WTC11 (cell line): ENCODE results near the gene GPR65. TPM values are rescaled to one million over a fixed set of nuclear protein-coding genes. Genes with fewer than 3 reads are reported as not detected.

Experiments used
- ATAC-seq: fragments of 200-7000 bp; cut with Tn5 transposase; 2 replicates; pipeline ENCODE4 v1.10.0; 2021; ENCODE audit warnings: mild to moderate bottlenecking, moderate library complexity
- CTCF ChIA-PET: fragments of 300-600 bp; sonication (Branson Sonifier 250); formaldehyde crosslinking; loops from one replicate; lab custom pipeline; 2021; ENCODE audit warnings: antibody characterized with exemption; lab: Charles Lee
- POLR2A ChIA-PET: fragments of 350-600 bp; sonication (Branson Sonifier 250); formaldehyde crosslinking; loops from one replicate; lab custom pipeline; 2021; ENCODE audit warnings: antibody characterized with exemption; lab: Charles Lee
- DNase-seq: peaks from one replicate; pipeline ENCODE4 v3.0.0; 2021; ENCODE audit warnings: low spot score
- H3K27ac Mint-ChIP-seq: 2 replicates; pipeline ENCODE4 v1.8.0; 2021; ENCODE audit warnings: mixed read lengths
- H3K27me3 Mint-ChIP-seq: 2 replicates; pipeline ENCODE4 v1.8.0; 2021; ENCODE audit warnings: low read depth, mild to moderate bottlenecking, moderate library complexity, mixed read lengths
- H3K36me3 Mint-ChIP-seq: 2 replicates; pipeline ENCODE4 v1.8.0; 2021; ENCODE audit warnings: mixed read lengths
- H3K4me1 Mint-ChIP-seq: 2 replicates; pipeline ENCODE4 v1.8.0; 2022; ENCODE audit warnings: mixed read lengths
- H3K4me3 Mint-ChIP-seq: 2 replicates; pipeline ENCODE4 v1.8.0; 2021; ENCODE audit warnings: mild to moderate bottlenecking, moderate library complexity, mixed read lengths
- H3K9me3 Mint-ChIP-seq: 2 replicates; pipeline ENCODE4 v1.8.0; 2021; ENCODE audit warnings: mixed read lengths
- CBFB ChIP-seq: sonication (generic); formaldehyde crosslinking; IDR thresholded peaks from 2 replicates; pipeline ENCODE4 v1.8.1; 2022; ENCODE audit warnings: mild to moderate bottlenecking, low read depth, missing genetic modification reagents
- CREM ChIP-seq: sonication (generic); formaldehyde crosslinking; IDR thresholded peaks from 2 replicates; pipeline ENCODE4 v1.8.1; 2022; ENCODE audit warnings: mild to moderate bottlenecking, missing genetic modification reagents, moderate library complexity
- FOXK1 ChIP-seq: sonication (generic); formaldehyde crosslinking; IDR thresholded peaks from 2 replicates; pipeline ENCODE4 v1.8.0; 2022; ENCODE audit warnings: mild to moderate bottlenecking, moderate library complexity, missing genetic modification reagents
- FOXP1 ChIP-seq: sonication (generic); formaldehyde crosslinking; IDR thresholded peaks from 2 replicates; pipeline ENCODE4 v1.8.0; 2022; ENCODE audit warnings: missing genetic modification reagents, mild to moderate bottlenecking, moderate library complexity, borderline replicate concordance
- NFE2L1 ChIP-seq: sonication (generic); formaldehyde crosslinking; IDR thresholded peaks from 2 replicates; pipeline ENCODE4 v1.8.1; 2023; ENCODE audit warnings: missing genetic modification reagents
- NFYB ChIP-seq: sonication (generic); formaldehyde crosslinking; conservative IDR thresholded peaks from 2 replicates; pipeline ENCODE4 v1.8.0; 2022; ENCODE audit warnings: low read depth, missing genetic modification reagents
- RELA ChIP-seq: sonication (generic); formaldehyde crosslinking; IDR thresholded peaks from 2 replicates; pipeline ENCODE4 v1.8.1; 2022; ENCODE audit warnings: missing genetic modification reagents, mild to moderate bottlenecking, borderline replicate concordance
- ZNF121 ChIP-seq: sonication (generic); formaldehyde crosslinking; IDR thresholded peaks from 2 replicates; pipeline ENCODE4 v1.8.0; 2023; ENCODE audit warnings: missing genetic modification reagents
- ZNF232 ChIP-seq: sonication (generic); formaldehyde crosslinking; IDR thresholded peaks from 2 replicates; pipeline ENCODE4 v1.8.0; 2022; ENCODE audit warnings: mild to moderate bottlenecking, missing genetic modification reagents
- total RNA-seq: library from RNA; stranded (reverse); gene quantifications from 3 replicates; pipeline ENCODE4 v1.2.3, GENCODE V29; 2021
- TF ChIP-seq, protein P1 (sequence below): sonication (generic); formaldehyde crosslinking; IDR thresholded peaks from 2 replicates; pipeline ENCODE4 v1.8.1; 2023; ENCODE audit warnings: mild to moderate bottlenecking, missing genetic modification reagents, moderate library complexity
- TF ChIP-seq, protein P2 (sequence below): sonication (generic); formaldehyde crosslinking; IDR thresholded peaks from 2 replicates; pipeline ENCODE4 v1.8.1; 2023; ENCODE audit warnings: mild to moderate bottlenecking, missing genetic modification reagents, moderate library complexity
- TF ChIP-seq, protein P3 (sequence below): sonication (generic); formaldehyde crosslinking; IDR thresholded peaks from 2 replicates; pipeline ENCODE4 v1.8.1; 2023; ENCODE audit warnings: mild to moderate bottlenecking, missing genetic modification reagents
- TF ChIP-seq, protein P4 (sequence below): sonication (generic); formaldehyde crosslinking; IDR thresholded peaks from 2 replicates; pipeline ENCODE4 v1.8.1; 2022; ENCODE audit warnings: missing genetic modification reagents, borderline replicate concordance
- TF ChIP-seq, protein P5 (sequence below): sonication (generic); formaldehyde crosslinking; IDR thresholded peaks from 2 replicates; pipeline ENCODE4 v1.8.0; 2023; ENCODE audit warnings: mild to moderate bottlenecking, missing genetic modification reagents
- TF ChIP-seq, protein P6 (sequence below): sonication (generic); formaldehyde crosslinking; IDR thresholded peaks from 2 replicates; pipeline ENCODE4 v1.8.1; 2023; ENCODE audit warnings: mild to moderate bottlenecking, missing genetic modification reagents, borderline replicate concordance
- TF ChIP-seq, protein P7 (sequence below): sonication (generic); formaldehyde crosslinking; IDR thresholded peaks from 2 replicates; pipeline ENCODE4 v1.8.0; 2022; ENCODE audit warnings: mild to moderate bottlenecking, missing genetic modification reagents

The GPR65 gene
- total RNA-seq, 1 experiment from 2014 or later: not detected

DNA sequence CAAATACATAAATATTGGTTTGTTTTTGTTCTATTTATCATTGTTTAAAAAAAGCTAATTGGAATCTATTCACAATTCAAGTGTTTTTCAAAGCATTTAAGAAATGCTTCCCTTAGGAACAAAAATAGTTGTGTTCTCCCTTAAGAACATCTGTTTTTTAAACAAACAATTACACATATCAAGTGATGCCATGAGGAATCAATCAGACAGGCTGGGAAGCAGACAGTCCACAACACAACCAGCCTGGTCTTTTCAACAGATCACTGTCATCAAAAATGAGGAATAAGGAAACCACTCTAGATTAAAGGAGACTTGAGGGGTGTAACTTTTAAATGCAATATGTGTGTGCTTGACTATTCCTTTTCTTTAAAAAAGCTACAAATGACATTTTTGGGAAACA, 37.4 kb upstream of the GPR65 start:
- H3K4me1 Mint-ChIP-seq: no peaks in the 10 kb centered on the region
- no peaks in the 10 kb centered on the region for H3K9me3 Mint-ChIP-seq
- POLR2A ChIA-PET: no interaction called here
- no peaks in the 10 kb centered on the region for H3K27me3 Mint-ChIP-seq
- DNase-seq (no peak), ATAC-seq (no peak)
- no peak overlapping the region for H3K27ac Mint-ChIP-seq
- H3K4me3 Mint-ChIP-seq: no peak overlapping the region
- CTCF ChIA-PET: no interaction called here
- H3K36me3 Mint-ChIP-seq: no peaks in the 10 kb centered on the region
- no peak for TF ChIP-seq FOXP1 (CRISPR knock-in tag)
- TF ChIP-seq FOXK1 (CRISPR knock-in tag): no peak
- TF ChIP-seq, protein P1, sequence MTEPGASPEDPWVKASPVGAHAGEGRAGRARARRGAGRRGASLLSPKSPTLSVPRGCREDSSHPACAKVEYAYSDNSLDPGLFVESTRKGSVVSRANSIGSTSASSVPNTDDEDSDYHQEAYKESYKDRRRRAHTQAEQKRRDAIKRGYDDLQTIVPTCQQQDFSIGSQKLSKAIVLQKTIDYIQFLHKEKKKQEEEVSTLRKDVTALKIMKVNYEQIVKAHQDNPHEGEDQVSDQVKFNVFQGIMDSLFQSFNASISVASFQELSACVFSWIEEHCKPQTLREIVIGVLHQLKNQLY (CRISPR knock-in tag): no peak
- TF ChIP-seq, protein P2, sequence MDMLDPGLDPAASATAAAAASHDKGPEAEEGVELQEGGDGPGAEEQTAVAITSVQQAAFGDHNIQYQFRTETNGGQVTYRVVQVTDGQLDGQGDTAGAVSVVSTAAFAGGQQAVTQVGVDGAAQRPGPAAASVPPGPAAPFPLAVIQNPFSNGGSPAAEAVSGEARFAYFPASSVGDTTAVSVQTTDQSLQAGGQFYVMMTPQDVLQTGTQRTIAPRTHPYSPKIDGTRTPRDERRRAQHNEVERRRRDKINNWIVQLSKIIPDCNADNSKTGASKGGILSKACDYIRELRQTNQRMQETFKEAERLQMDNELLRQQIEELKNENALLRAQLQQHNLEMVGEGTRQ (CRISPR knock-in tag): no peak
- TF ChIP-seq CREM: no peak
- TF ChIP-seq CBFB (CRISPR knock-in tag): no peak
- TF ChIP-seq NFE2L1 (CRISPR knock-in tag): no peak
- TF ChIP-seq RELA (CRISPR knock-in tag): no peak

DNA sequence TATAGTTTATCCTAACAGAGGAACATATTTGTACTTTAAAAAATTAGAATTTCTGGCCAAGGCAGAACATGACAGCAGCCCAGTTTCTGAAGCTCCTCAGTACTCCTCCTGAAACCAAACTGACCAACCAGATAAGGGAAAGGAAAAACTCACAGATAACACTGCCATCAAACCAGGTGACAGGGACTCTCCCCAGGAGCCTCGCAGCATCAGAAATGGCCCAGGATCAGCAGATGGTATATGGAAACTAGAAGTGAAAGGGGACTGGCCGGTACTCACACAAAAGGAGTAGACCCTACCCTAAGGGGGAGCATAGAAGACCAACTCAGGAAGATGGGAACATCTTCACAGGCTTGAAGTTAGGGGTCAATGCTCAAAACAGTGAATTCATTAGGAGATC, 33.9 kb upstream of the GPR65 start:
- Mint-ChIP-seq H3K4me1 (no peaks in the 10 kb centered on the region), H3K27me3 (no peaks in the 10 kb centered on the region), H3K36me3 (no peaks in the 10 kb centered on the region), H3K27ac (no peak overlapping the region), H3K4me3 (no peak overlapping the region), H3K9me3 (no peaks in the 10 kb centered on the region)
- ChIA-PET POLR2A (no interaction called here), CTCF (no interaction called here)
- TF ChIP-seq, protein P3, sequence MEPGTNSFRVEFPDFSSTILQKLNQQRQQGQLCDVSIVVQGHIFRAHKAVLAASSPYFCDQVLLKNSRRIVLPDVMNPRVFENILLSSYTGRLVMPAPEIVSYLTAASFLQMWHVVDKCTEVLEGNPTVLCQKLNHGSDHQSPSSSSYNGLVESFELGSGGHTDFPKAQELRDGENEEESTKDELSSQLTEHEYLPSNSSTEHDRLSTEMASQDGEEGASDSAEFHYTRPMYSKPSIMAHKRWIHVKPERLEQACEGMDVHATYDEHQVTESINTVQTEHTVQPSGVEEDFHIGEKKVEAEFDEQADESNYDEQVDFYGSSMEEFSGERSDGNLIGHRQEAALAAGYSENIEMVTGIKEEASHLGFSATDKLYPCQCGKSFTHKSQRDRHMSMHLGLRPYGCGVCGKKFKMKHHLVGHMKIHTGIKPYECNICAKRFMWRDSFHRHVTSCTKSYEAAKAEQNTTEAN (CRISPR knock-in tag): no peak
- no peak for TF ChIP-seq ZNF232
- TF ChIP-seq, protein P4, sequence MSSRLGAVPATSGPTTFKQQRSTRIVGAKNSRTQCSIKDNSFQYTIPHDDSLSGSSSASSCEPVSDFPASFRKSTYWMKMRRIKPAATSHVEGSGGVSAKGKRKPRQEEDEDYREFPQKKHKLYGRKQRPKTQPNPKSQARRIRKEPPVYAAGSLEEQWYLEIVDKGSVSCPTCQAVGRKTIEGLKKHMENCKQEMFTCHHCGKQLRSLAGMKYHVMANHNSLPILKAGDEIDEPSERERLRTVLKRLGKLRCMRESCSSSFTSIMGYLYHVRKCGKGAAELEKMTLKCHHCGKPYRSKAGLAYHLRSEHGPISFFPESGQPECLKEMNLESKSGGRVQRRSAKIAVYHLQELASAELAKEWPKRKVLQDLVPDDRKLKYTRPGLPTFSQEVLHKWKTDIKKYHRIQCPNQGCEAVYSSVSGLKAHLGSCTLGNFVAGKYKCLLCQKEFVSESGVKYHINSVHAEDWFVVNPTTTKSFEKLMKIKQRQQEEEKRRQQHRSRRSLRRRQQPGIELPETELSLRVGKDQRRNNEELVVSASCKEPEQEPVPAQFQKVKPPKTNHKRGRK (CRISPR knock-in tag): no peak
- DNase-seq (no peak), ATAC-seq (no peak)

DNA sequence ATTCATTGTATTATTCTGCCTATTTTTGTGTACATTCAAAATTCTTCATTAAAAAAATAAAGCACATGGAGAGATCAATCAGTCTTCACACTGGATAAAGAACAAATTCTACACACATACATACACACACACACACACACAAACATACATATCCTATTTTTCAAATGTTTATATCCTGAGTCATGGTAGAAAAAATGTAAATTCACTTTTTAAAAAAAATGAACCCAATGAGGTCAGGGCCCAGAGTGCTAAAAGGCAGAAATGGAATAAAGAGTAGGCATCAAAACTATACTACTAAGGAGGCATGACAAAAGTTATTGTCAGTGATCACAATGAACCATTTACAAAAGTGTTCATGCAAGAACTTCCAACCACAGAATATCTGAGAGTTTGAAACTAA, 29.3 kb upstream of the GPR65 start:
- peaks cover 4% of the 10 kb centered on the region for H3K9me3 Mint-ChIP-seq
- no peak for DNase-seq
- H3K4me1 Mint-ChIP-seq: no peaks in the 10 kb centered on the region
- ChIA-PET CTCF (no interaction called here), POLR2A (no interaction called here)
- no peak overlapping the region for H3K27ac Mint-ChIP-seq
- H3K4me3 Mint-ChIP-seq: no peak overlapping the region
- no peaks in the 10 kb centered on the region for H3K27me3 Mint-ChIP-seq
- no peak for ATAC-seq
- TF ChIP-seq, protein P5, sequence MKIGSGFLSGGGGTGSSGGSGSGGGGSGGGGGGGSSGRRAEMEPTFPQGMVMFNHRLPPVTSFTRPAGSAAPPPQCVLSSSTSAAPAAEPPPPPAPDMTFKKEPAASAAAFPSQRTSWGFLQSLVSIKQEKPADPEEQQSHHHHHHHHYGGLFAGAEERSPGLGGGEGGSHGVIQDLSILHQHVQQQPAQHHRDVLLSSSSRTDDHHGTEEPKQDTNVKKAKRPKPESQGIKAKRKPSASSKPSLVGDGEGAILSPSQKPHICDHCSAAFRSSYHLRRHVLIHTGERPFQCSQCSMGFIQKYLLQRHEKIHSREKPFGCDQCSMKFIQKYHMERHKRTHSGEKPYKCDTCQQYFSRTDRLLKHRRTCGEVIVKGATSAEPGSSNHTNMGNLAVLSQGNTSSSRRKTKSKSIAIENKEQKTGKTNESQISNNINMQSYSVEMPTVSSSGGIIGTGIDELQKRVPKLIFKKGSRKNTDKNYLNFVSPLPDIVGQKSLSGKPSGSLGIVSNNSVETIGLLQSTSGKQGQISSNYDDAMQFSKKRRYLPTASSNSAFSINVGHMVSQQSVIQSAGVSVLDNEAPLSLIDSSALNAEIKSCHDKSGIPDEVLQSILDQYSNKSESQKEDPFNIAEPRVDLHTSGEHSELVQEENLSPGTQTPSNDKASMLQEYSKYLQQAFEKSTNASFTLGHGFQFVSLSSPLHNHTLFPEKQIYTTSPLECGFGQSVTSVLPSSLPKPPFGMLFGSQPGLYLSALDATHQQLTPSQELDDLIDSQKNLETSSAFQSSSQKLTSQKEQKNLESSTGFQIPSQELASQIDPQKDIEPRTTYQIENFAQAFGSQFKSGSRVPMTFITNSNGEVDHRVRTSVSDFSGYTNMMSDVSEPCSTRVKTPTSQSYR: no peak
- TF ChIP-seq, protein P6, sequence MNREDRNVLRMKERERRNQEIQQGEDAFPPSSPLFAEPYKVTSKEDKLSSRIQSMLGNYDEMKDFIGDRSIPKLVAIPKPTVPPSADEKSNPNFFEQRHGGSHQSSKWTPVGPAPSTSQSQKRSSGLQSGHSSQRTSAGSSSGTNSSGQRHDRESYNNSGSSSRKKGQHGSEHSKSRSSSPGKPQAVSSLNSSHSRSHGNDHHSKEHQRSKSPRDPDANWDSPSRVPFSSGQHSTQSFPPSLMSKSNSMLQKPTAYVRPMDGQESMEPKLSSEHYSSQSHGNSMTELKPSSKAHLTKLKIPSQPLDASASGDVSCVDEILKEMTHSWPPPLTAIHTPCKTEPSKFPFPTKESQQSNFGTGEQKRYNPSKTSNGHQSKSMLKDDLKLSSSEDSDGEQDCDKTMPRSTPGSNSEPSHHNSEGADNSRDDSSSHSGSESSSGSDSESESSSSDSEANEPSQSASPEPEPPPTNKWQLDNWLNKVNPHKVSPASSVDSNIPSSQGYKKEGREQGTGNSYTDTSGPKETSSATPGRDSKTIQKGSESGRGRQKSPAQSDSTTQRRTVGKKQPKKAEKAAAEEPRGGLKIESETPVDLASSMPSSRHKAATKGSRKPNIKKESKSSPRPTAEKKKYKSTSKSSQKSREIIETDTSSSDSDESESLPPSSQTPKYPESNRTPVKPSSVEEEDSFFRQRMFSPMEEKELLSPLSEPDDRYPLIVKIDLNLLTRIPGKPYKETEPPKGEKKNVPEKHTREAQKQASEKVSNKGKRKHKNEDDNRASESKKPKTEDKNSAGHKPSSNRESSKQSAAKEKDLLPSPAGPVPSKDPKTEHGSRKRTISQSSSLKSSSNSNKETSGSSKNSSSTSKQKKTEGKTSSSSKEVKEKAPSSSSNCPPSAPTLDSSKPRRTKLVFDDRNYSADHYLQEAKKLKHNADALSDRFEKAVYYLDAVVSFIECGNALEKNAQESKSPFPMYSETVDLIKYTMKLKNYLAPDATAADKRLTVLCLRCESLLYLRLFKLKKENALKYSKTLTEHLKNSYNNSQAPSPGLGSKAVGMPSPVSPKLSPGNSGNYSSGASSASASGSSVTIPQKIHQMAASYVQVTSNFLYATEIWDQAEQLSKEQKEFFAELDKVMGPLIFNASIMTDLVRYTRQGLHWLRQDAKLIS (CRISPR knock-in tag): no peak
- no peak for TF ChIP-seq ZNF121 (CRISPR knock-in tag)
- TF ChIP-seq, protein P7, sequence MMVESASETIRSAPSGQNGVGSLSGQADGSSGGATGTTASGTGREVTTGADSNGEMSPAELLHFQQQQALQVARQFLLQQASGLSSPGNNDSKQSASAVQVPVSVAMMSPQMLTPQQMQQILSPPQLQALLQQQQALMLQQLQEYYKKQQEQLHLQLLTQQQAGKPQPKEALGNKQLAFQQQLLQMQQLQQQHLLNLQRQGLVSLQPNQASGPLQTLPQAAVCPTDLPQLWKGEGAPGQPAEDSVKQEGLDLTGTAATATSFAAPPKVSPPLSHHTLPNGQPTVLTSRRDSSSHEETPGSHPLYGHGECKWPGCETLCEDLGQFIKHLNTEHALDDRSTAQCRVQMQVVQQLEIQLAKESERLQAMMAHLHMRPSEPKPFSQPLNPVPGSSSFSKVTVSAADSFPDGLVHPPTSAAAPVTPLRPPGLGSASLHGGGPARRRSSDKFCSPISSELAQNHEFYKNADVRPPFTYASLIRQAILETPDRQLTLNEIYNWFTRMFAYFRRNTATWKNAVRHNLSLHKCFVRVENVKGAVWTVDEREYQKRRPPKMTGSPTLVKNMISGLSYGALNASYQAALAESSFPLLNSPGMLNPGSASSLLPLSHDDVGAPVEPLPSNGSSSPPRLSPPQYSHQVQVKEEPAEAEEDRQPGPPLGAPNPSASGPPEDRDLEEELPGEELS (CRISPR knock-in tag): no peak
- no peak for TF ChIP-seq NFYB (CRISPR knock-in tag)
- H3K36me3 Mint-ChIP-seq: peaks cover 4% of the 10 kb centered on the region; the same call in 1 of the 2 replicates
